Subcutaneous abdominal adipose tissue (tissue), 5 donors: ENCODE measurements around the gene XIRP2.

Experiments
- H3K27ac ChIP-seq: one replicate; pipeline ENCODE4 v1.7.0; 2013; ENCODE audit warnings: low read depth, mild to moderate bottlenecking, inconsistent platforms, low read length, moderate library complexity
- H3K27me3 ChIP-seq, 5 donors: one replicate each; pipeline ENCODE4 v1.7.0; 2013; ENCODE audit warnings: low read length in 5 of 5, inconsistent platforms in 1 of 5; ENCODE audit not compliant: control insufficient read depth in 5 of 5, insufficient read depth in 4 of 5
- H3K36me3 ChIP-seq, 5 donors: one replicate each; pipeline ENCODE4 v1.7.0; 2013; ENCODE audit warnings: low read length in 5 of 5; ENCODE audit not compliant: control insufficient read depth in 5 of 5, insufficient read depth in 5 of 5
- H3K4me1 ChIP-seq, 5 donors: one replicate each; pipeline ENCODE4 v1.7.0; 2013; ENCODE audit warnings: low read length in 5 of 5, mild to moderate bottlenecking in 3 of 5, moderate library complexity in 1 of 5; ENCODE audit not compliant: control insufficient read depth in 5 of 5, insufficient read depth in 5 of 5
- H3K4me3 ChIP-seq, 5 donors: one replicate each; pipeline ENCODE4 v1.7.0; 2013; ENCODE audit warnings: low read length in 5 of 5, low read depth in 1 of 5
- H3K9ac ChIP-seq, 5 donors: one replicate each; pipeline ENCODE4 v1.7.0; 2013; ENCODE audit warnings: low read length in 5 of 5, mild to moderate bottlenecking in 4 of 5, moderate library complexity in 3 of 5
- H3K9me3 ChIP-seq, 5 donors: one replicate each; pipeline ENCODE4 v1.7.0; 2013; ENCODE audit warnings: low read length in 5 of 5; ENCODE audit not compliant: control insufficient read depth in 5 of 5
- donor health status: healthy.
- donor health status: healthy.
- donor health status: healthy.
- donor health status: healthy.
- donor health status: healthy.

Gene XIRP2

DNA sequence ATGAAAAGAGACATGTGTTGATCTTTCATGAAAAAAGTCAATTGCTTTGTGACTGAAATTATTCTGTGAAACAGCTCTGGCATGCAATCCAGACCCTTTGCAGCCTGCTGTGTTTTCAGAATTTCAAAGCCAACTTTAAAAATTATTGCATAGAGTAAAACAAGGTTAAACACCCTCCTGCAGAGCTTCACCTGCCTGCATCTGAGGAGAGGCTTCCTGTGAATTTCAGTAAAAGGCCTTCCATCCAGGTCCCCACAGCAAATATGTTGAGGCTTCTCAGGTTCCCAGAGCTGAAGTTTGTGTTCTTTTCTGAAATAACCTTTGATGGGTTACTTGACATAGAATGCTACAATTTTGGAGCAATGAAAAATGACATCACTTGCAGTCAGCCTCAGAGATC, 4.1 kb downstream of the XIRP2 start:
- Histone ChIP-seq H3K27ac (no peak overlapping the region), H3K9me3 (no peaks in the 10 kb centered on the region), H3K36me3 (no peaks in the 10 kb centered on the region), H3K4me3 (no peak overlapping the region), H3K27me3 (no peaks in the 10 kb centered on the region), H3K9ac (no peak overlapping the region), H3K4me1 (no peaks in the 10 kb centered on the region)

- no peaks in the 10 kb centered on the region for H3K4me1 ChIP-seq
- H3K27ac ChIP-seq, result no peak overlapping the region
- no peak overlapping the region for H3K9ac ChIP-seq
- H3K9me3 ChIP-seq, result no peaks in the 10 kb centered on the region
- no peaks in the 10 kb centered on the region for H3K27me3 ChIP-seq
- no peaks in the 10 kb centered on the region for H3K36me3 ChIP-seq
- no peak overlapping the region for H3K4me3 ChIP-seq
These were observed 7.0 kb downstream of the XIRP2 start for GRCh38 chr2:166895243-166895642.

- Histone ChIP-seq H3K36me3 (no peaks in the 10 kb centered on the region), H3K4me1 (no peaks in the 10 kb centered on the region), H3K27ac (no peak overlapping the region), H3K27me3 (no peaks in the 10 kb centered on the region), H3K4me3 (no peak overlapping the region), H3K9me3 (no peaks in the 10 kb centered on the region), H3K9ac (no peak overlapping the region)
These were observed 9.4 kb downstream of the XIRP2 start for GRCh38 chr2:166897666-166898065.

DNA sequence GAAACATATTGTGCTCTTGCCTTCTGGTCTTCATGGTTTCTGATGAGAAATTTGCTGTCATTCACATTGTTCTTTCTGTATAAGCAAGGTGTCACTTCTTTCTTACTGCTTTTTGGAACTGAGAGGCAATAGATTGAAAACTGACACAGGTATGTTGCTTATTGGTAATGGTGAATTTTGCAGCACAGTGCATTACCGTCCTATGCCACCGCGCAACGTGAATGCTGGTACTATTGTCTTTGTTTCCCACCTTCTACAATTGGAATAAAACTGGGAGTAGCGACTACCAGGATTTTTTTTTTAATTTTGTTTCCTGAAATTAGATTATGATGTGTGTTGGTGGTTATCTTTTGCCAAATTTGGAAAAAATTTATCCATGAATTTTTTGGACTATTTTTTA, 11.4 kb downstream of the XIRP2 start:
- no peaks in the 10 kb centered on the region for H3K4me1 ChIP-seq
- no peak overlapping the region for H3K27ac ChIP-seq
- no peaks in the 10 kb centered on the region for H3K36me3 ChIP-seq
- H3K9ac ChIP-seq, result no peak overlapping the region
- H3K9me3 ChIP-seq, result no peaks in the 10 kb centered on the region
- H3K4me3 ChIP-seq, result no peak overlapping the region
- H3K27me3 ChIP-seq, result no peaks in the 10 kb centered on the region

GRCh38 chr2:166900700-166901099, 12.4 kb downstream of the XIRP2 start:
- no peak overlapping the region for H3K27ac ChIP-seq
- H3K9ac ChIP-seq, result no peak overlapping the region
- no peaks in the 10 kb centered on the region for H3K9me3 ChIP-seq
- no peaks in the 10 kb centered on the region for H3K4me1 ChIP-seq
- no peaks in the 10 kb centered on the region for H3K36me3 ChIP-seq
- no peaks in the 10 kb centered on the region for H3K27me3 ChIP-seq
- no peak overlapping the region for H3K4me3 ChIP-seq

DNA sequence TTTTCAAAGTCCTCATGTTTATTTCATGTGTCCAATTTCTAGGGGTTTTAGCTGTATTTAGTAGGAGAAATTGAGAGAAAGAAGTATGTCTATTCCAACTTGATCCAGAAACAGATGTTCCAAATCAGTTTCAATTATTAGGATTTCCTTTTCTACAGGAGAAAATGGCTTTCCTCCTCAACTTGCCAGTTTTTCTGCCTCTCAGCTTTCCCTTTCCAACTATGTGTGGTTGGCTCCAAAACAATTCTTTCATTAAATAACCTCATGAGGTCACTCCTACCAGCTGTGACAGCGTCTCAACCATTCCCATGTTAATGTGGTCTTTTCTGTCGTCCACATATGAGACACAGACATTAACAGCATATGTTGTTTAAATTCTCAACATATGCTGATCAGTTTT, 13.1 kb downstream of the XIRP2 start:
- H3K36me3 ChIP-seq, result no peaks in the 10 kb centered on the region
- H3K4me3 ChIP-seq, result no peak overlapping the region
- H3K27ac ChIP-seq, result no peak overlapping the region
- H3K4me1 ChIP-seq, result no peaks in the 10 kb centered on the region
- H3K9ac ChIP-seq, result no peak overlapping the region
- H3K9me3 ChIP-seq, result no peaks in the 10 kb centered on the region
- H3K27me3 ChIP-seq, result no peaks in the 10 kb centered on the region

DNA sequence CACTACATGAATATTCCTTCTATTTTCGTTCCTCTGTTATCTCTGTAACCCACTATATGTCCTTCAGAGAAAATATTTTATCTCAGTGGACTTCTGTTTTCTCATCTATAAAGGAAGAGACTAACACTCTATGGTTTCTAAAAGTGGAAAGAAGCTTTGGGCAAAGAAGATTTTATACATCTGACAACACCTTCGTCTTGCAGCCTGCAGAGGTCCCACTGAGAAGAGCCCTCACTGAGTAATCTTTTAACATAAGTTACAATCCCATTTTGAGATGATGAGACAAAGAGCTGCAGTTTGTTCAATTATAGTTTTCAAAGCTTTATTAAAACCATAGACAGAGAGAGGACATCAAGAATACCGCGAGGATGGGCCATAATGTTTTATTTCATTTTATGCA, 28.7 kb downstream of the XIRP2 start:
- H3K4me3 ChIP-seq, result no peak overlapping the region
- no peaks in the 10 kb centered on the region for H3K9me3 ChIP-seq
- H3K36me3 ChIP-seq, result no peaks in the 10 kb centered on the region
- H3K27ac ChIP-seq, result no peak overlapping the region
- no peaks in the 10 kb centered on the region for H3K27me3 ChIP-seq
- peaks cover 0 to 9% (median 0%) of the 10 kb centered on the region in 5 donors for H3K4me1 ChIP-seq
- no peak overlapping the region for H3K9ac ChIP-seq

GRCh38 chr2:166917415-166917814, 29.1 kb downstream of the XIRP2 start:
- Histone ChIP-seq H3K4me1 (peaks cover 0 to 9% (median 0%) of the 10 kb centered on the region in 5 donors), H3K9ac (no peak overlapping the region), H3K9me3 (no peaks in the 10 kb centered on the region), H3K4me3 (no peak overlapping the region), H3K27me3 (no peaks in the 10 kb centered on the region), H3K36me3 (no peaks in the 10 kb centered on the region), H3K27ac (no peak overlapping the region)

- Histone ChIP-seq H3K27ac (no peak overlapping the region), H3K36me3 (no peaks in the 10 kb centered on the region), H3K27me3 (no peaks in the 10 kb centered on the region), H3K9me3 (no peaks in the 10 kb centered on the region), H3K9ac (no peak overlapping the region), H3K4me3 (no peak overlapping the region), H3K4me1 (peaks cover 0 to 9% (median 0%) of the 10 kb centered on the region in 5 donors)
These were observed 33.1 kb downstream of the XIRP2 start for GRCh38 chr2:166921261-166921896.

- Histone ChIP-seq H3K9ac (no peak overlapping the region), H3K9me3 (no peaks in the 10 kb centered on the region), H3K36me3 (no peaks in the 10 kb centered on the region), H3K4me1 (no peaks in the 10 kb centered on the region), H3K27me3 (no peaks in the 10 kb centered on the region), H3K27ac (no peak overlapping the region), H3K4me3 (no peak overlapping the region)
These were observed 36.7 kb downstream of the XIRP2 start for GRCh38 chr2:166924967-166925366.

- no peaks in the 10 kb centered on the region for H3K4me1 ChIP-seq
- H3K9ac ChIP-seq, result no peak overlapping the region
- no peak overlapping the region for H3K27ac ChIP-seq
- H3K27me3 ChIP-seq, result no peaks in the 10 kb centered on the region
- H3K4me3 ChIP-seq, result no peak overlapping the region
- no peaks in the 10 kb centered on the region for H3K36me3 ChIP-seq
- no peaks in the 10 kb centered on the region for H3K9me3 ChIP-seq
These were observed 38.4 kb downstream of the XIRP2 start for GRCh38 chr2:166926657-166927056.
